HG02981 (cell line): Measurements from ENCODE around the gene KRT82.
"Not testable (repeated sequence)": the region's sequence is repeated elsewhere in the genome, so short reads cannot be mapped to it uniquely, and the experiment has no call there.

Source experiments
- ATAC-seq: cut with Tn5 transposase; IDR thresholded peaks from one replicate; pipeline ENCODE4 v1.9.1; 2021; ENCODE audit warnings: mild to moderate bottlenecking, moderate library complexity; ENCODE audit not compliant: unreplicated experiment

KRT82 gene

DNA sequence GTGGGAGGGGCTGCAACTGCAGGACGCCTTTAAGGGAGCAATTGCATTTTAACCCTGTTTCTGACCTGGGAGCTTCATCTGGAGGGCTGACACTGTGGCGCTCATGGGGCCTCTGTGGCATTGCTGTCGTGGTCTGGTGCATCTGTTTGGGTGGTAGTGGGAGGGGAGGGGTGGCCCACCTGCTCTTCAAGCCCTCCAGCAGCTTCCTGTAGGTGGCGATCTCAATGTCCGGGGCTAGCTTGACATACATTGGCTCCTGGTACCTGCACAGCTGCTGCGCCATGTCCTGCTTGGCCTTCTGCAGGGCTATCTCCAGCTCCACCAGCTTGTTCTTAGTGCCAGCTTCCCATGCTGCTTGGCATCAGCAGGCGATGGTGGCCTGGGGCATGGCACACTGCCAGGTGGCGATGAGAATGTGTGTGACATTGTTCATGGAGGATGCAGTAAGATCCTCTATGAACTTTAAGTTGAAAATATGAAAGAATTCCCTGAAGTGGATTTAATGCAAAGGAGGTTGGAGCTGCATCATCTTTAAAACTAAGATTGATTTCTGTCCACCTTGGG, 7.7 kb upstream of the KRT82 start:
- ATAC-seq, result no peak

DNA sequence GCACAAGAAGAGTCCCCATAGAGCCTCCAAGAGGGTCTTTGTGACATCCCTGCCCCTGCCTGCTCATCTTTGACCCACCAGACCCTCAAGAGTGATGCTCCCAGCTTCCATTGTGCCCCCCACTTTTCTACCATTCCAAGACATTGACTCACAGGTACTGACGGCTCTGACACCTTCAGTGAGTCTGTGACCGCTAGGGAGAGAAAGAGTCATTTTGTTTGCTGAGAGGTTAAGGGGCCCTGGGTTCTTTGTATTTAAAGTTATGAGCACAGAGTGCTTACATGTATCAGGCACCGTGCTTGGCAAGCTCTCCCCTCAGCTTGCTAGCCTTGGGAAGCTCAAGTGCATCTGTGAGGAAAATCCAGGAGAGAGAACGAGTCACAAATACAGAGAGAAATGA, 7.1 kb upstream of the KRT82 start:
- no peak for ATAC-seq

DNA sequence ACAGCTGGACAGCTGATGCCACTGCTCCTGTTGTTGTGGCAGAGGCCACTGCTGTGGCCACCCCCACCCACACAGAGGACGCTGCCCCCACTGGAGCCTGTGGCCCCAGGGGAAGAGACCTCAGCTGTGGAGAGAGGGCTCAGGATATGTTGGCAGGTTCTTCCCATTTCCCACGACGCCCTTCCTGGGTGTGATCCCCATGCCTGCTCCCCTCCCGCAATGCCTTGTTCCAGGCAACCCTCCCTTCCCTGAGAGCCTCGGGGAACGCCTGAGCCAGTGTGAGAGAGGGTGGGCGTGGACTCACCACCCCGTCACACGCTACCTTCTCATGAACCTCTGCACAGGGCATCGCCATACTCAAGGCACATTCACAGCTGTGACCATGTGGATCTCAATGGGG, 5.7 kb upstream of the KRT82 start:
- ATAC-seq, result no peak

- ATAC-seq, result not testable (repeated sequence)
Observed at GRCh38 chr12:52410589-52411248, 4.6 kb upstream of the KRT82 start.

DNA sequence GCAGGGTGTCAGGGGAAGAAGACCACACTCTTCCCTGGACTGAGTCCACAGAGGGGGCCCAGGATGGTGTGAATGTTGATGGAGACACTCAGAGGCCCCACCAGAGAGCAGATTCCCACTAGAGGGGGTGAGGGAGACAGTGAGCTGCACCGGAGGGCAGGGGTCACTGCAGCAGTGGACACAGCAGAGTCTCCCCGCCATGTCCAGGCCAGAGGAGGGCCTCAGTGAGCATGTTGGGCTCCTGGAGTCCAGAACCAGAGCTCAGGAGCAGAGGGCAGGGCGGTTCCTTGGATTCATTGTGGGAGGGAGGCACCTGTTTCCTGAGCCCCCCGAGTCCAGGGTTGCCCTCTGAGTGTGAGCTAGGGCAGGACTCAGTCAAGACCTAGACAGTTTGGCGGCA, 1.8 kb upstream of the KRT82 start:
- no peak for ATAC-seq

- ATAC-seq, result no peak
Observed at GRCh38 chr12:52404951-52405350, 1.2 kb downstream of the KRT82 start.

- no peak for ATAC-seq
Observed at GRCh38 chr12:52403561-52403960, 2.6 kb downstream of the KRT82 start.

DNA sequence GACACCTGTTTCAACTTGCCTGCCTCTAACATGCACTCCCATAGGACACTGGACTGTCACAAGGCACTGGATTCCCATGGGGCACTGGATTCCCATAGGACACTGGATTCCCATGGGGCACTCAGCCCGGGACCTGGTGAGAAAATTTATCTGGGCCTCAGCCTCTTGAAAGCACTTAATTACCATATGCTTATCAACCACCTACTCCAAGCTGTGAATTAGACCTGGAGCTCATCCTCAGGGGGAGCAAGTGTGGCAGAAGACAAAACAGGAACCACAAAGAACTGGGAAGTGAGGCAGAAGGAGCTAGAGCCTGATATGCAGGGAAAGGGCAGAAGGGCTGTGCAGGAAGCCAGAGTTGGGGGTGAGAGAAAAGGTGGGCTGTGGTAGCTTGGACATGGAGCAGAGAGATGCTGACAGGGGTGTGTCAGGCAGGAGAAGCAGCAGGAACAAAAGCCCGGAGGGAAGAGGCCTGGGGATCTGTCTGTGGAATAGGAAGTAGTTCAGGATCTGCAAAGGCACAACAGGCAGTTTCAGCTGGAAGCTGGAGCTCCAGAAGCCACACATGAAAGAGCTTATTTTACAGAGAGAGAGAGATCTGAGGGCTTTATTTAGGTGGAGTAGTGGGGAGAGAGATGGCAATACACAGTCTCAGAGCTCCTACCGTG, 3.1 kb downstream of the KRT82 start:
- no peak for ATAC-seq

DNA sequence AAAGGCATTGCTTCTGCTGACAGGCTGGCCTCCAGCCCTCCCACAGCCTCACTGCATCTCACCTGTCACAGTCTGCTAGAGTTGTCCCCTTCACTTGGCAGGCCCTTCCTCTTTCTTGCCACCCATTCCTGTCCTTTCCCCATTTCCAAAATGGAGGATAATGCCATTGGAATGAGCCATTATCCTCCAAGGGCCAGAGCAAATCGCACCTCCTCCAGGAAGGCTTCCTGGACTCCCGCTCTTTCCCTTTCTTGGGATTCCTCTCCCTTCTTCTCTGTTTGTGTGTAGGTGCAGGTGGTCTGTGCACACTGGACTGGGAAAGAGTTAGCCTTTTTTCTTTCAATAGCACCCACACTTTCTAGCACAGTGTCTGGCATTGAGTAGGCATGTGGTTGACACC, 3.8 kb downstream of the KRT82 start:
- no peak for ATAC-seq

DNA sequence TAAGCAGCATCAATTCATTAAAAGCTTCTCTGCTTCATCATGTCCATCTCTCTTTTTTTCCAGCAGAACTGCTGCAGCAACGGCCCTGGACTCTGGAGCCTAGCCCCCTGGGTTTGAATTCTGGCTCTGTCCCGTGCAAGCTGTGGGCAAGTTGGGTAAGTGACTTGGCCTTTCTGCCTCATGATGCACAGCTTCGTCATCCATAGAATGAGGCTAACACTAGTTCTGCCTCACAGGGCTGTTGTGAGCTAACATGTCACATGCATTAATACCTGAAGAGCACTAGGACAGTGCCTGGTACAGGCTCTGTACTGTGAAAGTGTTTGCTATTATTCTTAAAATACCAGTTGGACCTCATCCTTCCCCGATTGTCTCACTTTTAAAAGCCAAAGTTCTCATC, 4.2 kb downstream of the KRT82 start:
- no peak for ATAC-seq

DNA sequence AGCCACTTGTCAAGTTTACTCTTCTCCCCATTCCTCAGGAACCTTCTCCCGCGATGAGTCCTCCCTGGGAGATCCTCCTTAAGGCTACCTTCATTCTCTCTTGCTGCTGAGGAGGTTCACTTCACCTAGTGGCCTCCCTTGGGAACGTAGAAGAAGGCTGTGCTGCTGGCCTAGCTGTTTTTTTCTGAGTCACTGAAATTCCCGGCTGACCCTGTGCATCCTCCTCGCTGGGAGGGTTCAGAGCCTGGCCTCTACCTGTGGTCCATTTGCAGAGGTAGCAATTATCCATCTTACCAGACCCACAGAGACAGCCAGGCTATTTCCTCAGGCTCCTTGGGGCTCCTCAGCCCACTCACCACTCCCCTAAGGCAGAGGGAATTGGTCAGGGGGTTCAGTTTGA, 4.6 kb downstream of the KRT82 start:
- ATAC-seq, result no peak

GRCh38 chr12:52400906-52401305, 5.2 kb downstream of the KRT82 start:
- ATAC-seq, result no peak

DNA sequence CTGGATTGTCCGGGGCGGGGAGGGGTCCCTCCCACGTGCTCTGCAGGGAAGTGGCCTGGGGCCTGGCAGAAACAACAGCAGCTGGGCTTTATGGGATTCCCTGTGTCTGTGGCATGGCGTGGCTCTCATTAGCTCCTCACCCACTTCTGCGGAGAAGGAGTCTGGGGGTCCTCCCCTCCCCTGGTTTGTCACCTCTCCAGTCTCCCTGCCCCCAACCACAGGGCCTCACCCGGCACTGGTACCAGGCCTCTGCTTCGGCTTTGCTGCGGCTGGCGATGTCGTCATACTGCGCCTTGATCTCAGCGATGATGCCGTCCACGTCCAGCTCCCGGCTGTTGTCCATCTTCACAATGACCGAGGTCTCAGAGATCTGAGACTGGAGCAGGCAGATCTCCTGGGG, 6.4 kb downstream of the KRT82 start:
- no peak for ATAC-seq

DNA sequence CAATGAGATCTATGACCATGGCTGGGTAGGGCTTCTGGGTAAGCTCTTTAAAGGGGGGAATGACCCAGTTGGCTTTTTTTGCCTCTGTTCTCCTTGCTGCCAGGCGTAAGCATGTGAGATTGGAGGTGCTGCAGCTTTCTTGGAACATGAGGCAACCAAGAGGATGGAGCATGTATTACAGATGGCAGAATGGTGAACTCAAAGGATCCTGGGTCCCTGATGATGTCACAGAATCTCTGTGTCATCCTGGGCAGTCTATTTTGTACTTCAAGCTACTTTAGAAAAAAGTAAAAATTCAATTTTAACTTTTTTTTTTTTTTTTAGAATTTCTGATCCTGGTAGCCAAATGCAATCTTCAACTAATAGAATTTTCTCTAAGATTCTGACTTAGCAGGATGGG, 8.0 kb downstream of the KRT82 start:
- ATAC-seq, result no peak

DNA sequence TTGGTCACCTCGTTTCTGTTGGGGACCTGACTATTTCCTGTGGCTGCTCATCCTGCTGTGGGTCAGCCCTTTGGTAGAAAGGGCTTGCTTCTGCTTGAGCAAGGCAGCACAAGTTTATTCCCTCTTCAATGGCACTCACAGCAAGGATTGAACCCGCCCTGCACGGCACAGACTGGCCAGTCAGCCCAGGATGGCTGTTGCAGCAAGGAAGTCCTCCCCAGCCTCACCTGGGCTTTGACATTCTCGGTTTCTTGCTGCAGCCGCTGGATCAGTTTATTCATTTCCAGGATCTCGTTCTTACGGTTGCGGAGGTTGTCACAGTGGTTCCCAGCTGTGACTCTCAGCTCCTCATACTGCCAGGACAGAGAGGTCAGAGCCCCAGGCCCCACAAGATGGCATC, 9.5 kb downstream of the KRT82 start:
- ATAC-seq, result no peak

DNA sequence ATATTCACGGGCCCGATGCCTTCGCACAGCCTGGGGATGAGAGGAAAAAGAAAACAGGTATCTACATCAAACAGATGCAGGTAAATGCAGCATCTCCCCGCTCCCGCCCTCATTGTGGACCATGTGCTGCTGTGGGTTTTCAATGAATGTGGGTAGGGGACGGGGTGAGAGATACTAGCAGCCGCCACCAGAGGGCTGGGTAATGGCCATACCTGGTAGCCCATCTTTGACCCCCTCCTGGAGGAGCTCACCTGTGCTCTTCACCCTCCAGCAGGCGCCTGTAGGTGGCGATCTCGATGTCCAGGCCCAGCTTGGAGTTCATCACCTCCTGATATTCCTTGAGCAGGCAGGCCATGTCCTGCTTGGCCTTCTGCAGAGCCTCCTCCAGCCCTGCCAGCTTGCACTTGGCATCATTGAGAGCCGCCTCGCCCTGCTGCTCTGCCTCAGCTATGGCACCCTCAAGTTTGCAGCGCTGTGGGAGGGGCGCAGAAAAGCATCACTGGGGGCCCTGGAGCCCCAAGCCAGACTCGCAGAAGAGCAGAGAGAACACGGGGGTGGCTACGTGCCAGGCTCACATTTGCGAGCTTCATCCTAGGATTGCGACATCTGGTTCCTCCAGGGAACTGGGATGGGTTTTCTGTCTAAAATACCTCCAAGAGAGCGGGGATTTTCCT, 10.2 kb downstream of the KRT82 start:
- ATAC-seq, result no peak

GRCh38 chr12:52394836-52395405, 11.2 kb downstream of the KRT82 start:
- ATAC-seq, result no peak

GRCh38 chr12:52392465-52393007, 13.6 kb downstream of the KRT82 start:
- ATAC-seq, result no peak

GRCh38 chr12:52391618-52392002, 14.5 kb downstream of the KRT82 start:
- no peak for ATAC-seq

- no peak for ATAC-seq
Observed at GRCh38 chr12:52390739-52391617, 15.2 kb downstream of the KRT82 start.
